H54 (cell line): Measurements from ENCODE around the gene RTKN2.
"Not testable (repeated sequence)": the region's sequence is repeated elsewhere in the genome, so short reads cannot be mapped to it uniquely, and the experiment has no call there.

Experiments used
- DNase-seq: peaks from one replicate; pipeline ENCODE4 v3.0.0; 2011; ENCODE audit warnings: low spot score, mixed read lengths; ENCODE audit not compliant: insufficient read length
- FAIRE-seq: peaks from 3 replicates; lab custom pipeline; 2011; peaks lifted over from hg19 to GRCh38; lab: Jason Lieb, UNC
- POLR2A ChIP-seq: IDR thresholded peaks from 2 replicates; pipeline ENCODE4 v1.6.1; 2011; ENCODE audit warnings: low read depth, mild to moderate bottlenecking, low read length

The RTKN2 gene

GRCh38 chr10:62244785-62245467 is 23.7 kb downstream of the RTKN2 start:
- no peak for DNase-seq
- TF ChIP-seq POLR2A, result no peak
- peak; percentile 98 for FAIRE-seq

GRCh38 chr10:62244088-62244487 is 24.6 kb downstream of the RTKN2 start:
- FAIRE-seq, result no peak

GRCh38 chr10:62243647-62243997 is 25.0 kb downstream of the RTKN2 start:
- DNase-seq, result no peak
- no peak for FAIRE-seq
- TF ChIP-seq POLR2A, result no peak

More at GRCh38 chr10:62244088-62244487, 24.6 kb downstream of the RTKN2 start:
- no peak for TF ChIP-seq POLR2A
- DNase-seq, result no peak

- not testable (repeated sequence) for DNase-seq
- FAIRE-seq, result peak; percentile 100
These were observed 25.5 kb downstream of the RTKN2 start for GRCh38 chr10:62242965-62243646.

GRCh38 chr10:62241521-62241920 is 27.1 kb downstream of the RTKN2 start:
- not testable (repeated sequence) for DNase-seq, FAIRE-seq

GRCh38 chr10:62239994-62240393 is 28.6 kb downstream of the RTKN2 start:
- FAIRE-seq, result peak; percentile 45
- no peak for TF ChIP-seq POLR2A

GRCh38 chr10:62238880-62239279 is 29.8 kb downstream of the RTKN2 start:
- FAIRE-seq (no peak), DNase-seq (no peak)

More at GRCh38 chr10:62239994-62240393, 28.6 kb downstream of the RTKN2 start:
- DNase-seq, result no peak

GRCh38 chr10:62237966-62238365 is 30.7 kb downstream of the RTKN2 start:
- no peak for DNase-seq
- FAIRE-seq, result peak; percentile 20
- no peak for TF ChIP-seq POLR2A

More at GRCh38 chr10:62238880-62239279, 29.8 kb downstream of the RTKN2 start:
- no peak for TF ChIP-seq POLR2A

GRCh38 chr10:62237506-62237905 is 31.1 kb downstream of the RTKN2 start:
- FAIRE-seq, result no peak
- no peak for DNase-seq
- TF ChIP-seq POLR2A, result no peak

- FAIRE-seq (no peak), DNase-seq (no peak)
- no peak for TF ChIP-seq POLR2A
These were observed 34.5 kb downstream of the RTKN2 start for GRCh38 chr10:62234077-62234605.

- DNase-seq, result no peak
- FAIRE-seq, result peak; percentile 95
- TF ChIP-seq POLR2A, result no peak
These were observed 35.1 kb downstream of the RTKN2 start for GRCh38 chr10:62233356-62234076.

GRCh38 chr10:62231805-62232204 is 36.8 kb downstream of the RTKN2 start:
- TF ChIP-seq POLR2A, result no peak
- no peak for DNase-seq
- FAIRE-seq, result no peak

GRCh38 chr10:62231371-62231770 is 37.3 kb downstream of the RTKN2 start:
- DNase-seq (peak; percentile 14), FAIRE-seq (peak; percentile 99)
- no peak for TF ChIP-seq POLR2A
